ENCODE measurements around the gene PPP1R10.

DNA sequence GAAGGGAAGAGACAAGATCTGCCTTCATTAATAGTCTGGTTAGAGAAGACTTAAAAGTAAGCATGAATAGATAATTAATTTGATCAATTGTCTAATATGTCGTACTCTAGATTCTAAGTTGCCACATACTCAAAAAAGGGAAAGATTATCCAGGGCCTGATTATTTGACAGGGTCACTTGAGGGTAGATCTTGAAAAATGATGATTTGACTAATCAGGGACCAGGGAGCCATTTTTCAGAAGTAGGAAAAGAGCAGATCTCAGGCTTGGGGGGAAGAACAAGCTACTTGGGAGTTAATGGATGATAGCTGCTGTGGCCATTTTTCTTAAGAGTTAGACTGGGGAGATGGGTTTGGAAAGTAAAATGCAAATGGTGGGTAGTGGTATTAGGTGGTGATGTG lies 24.8 kb downstream of the PPP1R10 start:
- TF ChIP-seq KDM4B (CRISPR knock-in tag; IDR thresholded peaks at IDR 0.05) (no peak), TBP (CRISPR knock-in tag; IDR thresholded peaks at IDR 0.05) (no peak), CBX1 (IDR thresholded peaks at IDR 0.05; ENCODE audit: low read depth) (no peak), EZH2 (conservative IDR thresholded peaks at IDR 0.05; ENCODE audit: low read depth, low read length) (no peak), ZNF672 (CRISPR knock-in tag; IDR thresholded peaks at IDR 0.05) (no peak), ZNF841 (CRISPR knock-in tag; IDR thresholded peaks at IDR 0.05; ENCODE audit: borderline replicate concordance) (no peak)
